HG03159 (cell line): Measurements from ENCODE around the gene KLHL11.
"Not testable (repeated sequence)": the region's sequence is repeated elsewhere in the genome, so short reads cannot be mapped to it uniquely, and the experiment has no call there.

Experiments used
- ATAC-seq: cut with Tn5 transposase; IDR thresholded peaks from one replicate; pipeline ENCODE4 v1.9.1; 2021; ENCODE audit warnings: mild to moderate bottlenecking, moderate library complexity; ENCODE audit not compliant: unreplicated experiment

The KLHL11 gene

DNA sequence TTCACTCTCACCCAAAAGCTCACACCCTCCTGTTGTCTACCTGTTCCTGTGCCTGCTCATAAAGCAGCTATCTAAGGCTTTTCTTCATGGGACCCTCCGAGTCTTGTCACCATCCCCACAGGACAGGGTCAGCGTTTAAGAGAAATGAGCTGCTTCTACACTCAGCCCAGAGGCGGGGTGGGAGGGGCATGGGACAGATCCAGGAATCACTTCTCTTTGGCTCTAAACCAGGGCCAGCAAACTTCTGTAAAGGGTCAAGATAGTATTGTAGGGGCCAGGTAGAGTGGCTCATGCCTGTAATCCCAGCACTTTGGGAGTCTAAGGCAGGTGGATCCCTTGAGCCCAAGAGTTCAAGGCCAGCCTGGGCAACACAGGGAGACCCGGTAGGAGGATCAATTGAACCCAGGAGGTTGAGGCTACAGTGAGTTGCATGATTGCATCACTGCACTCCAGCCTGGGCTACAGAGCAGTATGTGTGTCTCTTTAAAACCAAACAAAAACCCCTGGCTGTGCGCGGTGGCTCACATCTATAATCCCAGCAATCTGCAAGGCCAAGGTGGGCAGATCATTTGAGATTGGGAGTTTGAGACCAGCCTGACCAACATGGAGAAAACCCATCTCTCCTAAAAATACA, 23.2 kb upstream of the KLHL11 start:
- no peak for ATAC-seq

DNA sequence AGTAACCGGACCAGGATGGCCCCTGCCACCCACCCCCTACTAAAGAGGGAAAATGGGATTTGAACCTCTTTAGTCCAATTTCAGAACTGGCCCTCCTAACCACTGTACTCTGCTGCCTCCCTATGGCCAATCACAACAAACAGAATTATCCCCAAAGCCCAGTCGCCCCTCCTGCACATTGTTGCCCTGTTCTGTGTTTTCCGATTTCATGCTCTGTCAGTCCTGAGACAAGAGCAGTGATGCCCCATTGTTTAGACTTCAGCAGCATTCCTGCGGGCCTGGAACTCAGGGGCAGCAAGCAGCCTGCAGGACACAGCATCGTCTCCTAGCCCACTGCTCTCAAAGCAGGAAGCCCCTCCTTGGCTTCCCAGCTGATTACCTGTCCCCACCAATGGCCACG, 20.5 kb upstream of the KLHL11 start:
- no peak for ATAC-seq

DNA sequence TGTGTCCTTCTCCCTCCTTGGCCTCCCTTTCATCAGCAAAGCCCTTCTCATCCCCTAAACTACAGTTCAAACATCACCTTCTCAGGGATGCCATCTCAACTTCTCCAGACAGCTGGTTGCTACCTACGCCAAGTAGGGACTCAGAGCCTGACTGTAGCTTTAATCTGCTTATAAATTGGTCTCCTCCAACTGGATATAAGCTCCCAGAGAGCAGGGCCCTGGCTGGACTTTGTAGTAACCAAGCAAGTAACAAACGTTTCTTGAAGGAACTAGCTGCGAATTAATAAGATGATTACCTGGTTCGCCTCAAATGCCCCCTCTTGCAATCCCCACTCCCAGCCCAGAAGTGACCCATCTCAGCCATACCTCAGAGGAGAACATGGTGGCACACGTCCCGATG, 17.5 kb upstream of the KLHL11 start:
- ATAC-seq: no peak

DNA sequence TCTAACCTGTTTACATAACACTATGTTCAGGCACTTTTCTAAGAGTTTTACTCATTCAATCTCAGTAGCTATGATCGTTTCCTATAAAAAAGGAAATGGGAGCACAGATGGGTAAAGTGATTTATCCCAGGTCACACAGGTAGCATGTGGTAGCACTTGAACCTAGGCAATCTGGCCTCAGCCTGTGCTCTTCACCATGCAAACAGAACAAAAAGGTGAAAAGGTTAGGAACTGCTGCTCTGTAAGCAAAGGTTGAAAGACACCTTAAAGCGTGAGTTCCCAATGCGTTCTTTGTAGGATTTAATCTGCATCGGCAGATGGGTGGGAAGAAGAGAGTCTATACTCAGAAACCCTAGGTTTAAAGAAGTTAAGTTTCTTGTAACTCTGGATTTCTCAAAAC, 14.9 kb upstream of the KLHL11 start:
- ATAC-seq: no peak

DNA sequence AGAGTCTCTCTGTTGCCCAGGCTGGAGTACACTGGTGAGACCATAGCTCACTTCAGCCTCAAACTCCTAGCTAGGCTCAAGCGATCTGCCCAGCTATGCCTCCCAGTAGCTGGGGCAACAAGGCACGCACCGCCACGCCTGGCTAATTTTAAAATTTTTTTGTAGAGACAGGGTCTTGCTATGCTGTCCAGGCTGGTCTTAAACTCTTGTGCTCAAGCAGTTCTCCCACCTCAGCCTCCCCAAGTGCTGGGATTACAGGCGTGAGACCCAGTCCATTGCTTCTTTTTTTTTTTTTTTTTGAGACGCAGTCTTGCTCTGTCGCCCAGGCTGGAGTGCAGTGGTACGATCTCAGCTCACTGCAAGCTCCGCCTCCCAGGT, 9.1 kb upstream of the KLHL11 start:
- ATAC-seq: not testable (repeated sequence)

DNA sequence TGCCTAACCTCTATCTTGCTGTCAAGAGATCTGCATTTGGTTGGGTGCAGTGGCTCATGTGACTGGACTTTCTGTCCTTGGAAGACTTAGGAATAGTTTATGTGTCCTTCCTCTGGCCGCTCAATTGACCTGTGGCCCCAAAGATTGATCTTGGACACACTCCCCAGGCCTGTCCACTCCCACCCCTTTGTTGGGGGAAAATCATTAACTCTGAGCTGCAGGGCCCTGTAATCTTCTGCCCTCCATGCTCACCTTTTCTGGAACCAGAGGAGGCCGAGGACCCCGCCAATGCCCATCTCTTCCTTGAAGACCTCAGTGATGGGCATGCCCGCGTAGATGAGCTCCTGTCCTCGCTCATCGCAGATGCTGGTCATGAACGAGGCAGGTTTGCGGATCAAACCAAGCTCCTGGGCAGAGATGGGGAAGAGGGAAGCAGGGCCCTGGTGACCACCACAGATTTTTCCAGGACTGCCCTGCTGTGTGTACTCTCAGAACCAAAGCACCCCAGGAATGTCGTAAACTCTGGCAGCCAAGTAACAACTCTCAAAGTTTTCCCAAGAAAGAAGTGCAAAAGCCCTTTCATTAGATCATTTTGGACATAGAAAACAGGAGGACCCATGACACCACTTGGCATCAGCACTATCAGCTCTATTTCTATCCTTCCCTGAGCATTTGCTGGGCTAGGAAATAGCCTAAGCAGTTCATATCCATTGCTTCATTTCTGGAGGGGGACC, 8.5 kb upstream of the KLHL11 start:
- ATAC-seq: no peak

DNA sequence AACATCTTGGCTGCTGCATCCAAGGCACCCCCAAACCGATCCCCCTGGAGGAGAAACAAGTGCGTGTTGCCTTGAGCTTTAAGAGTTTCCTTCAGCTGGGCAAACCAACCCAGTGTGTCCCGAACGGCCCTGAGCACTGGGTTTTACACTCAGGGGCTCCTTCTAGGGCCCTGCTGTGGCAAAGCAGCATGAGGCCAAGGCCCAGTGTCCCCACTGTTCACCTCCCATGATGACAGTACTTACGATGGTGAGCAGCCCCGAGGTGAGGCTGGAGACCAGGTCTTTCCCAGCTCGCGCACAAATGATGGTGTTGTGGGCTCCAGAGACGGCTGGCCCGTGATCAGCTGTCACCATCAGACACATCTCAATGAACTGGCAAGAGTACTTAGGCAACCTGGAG, 6.6 kb upstream of the KLHL11 start:
- no peak for ATAC-seq

DNA sequence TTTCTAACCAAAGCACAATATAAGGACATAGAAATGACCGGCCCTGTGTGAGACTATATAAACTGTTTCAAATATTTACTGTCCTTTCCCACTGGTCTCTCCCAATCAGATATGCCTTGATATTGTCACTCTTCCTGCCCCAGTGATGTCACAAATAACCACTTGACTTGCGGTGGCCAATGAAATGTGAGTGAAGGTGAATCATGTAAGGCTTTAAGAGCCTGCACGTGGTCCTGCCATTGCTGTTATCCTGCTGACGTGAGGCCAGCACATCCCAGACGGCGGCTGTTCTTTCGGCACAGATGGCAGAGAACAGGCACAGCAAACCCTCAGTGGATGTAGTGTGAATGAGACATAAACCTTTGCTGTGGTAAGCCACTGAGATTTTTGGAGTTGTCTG, 5.4 kb upstream of the KLHL11 start:
- no peak for ATAC-seq

DNA sequence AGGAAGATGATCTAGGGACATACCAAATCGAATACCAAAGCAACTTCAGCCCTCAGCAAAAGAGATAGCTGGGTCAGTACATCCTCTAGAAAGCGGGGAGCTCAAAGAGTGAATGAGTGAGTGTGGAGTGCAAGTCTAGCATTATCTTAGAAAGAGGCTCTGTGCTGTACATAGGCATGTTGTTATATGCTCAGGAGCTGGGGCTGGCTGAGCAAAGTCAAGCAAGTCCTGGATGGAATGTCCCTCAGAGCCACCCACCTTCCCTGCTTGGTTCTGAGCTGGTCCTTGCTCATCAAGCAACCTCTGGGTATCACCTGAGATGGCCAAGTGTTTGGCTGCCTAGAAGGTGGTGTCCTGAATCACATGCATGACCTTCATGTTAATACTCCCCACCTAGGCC, 4.9 kb upstream of the KLHL11 start:
- no peak for ATAC-seq

DNA sequence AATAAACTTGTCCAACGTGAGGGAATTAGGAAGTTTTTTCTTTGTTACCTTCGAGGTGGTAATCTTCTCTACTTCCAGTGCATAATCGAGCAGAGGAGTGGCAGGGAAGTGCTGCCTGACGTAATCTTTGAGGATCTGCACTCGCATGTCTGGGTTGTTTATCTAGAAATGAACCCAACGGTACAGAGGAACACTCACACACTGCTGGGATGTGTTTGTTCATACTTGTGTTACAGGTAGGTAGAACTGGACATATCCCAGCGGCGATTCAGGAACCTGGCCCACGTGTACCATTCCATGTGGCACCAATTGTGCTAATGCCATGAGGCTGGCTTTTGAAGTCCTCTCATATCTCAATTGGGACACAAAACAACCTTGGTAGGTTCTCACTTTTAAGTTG, 4.2 kb upstream of the KLHL11 start:
- no peak for ATAC-seq

DNA sequence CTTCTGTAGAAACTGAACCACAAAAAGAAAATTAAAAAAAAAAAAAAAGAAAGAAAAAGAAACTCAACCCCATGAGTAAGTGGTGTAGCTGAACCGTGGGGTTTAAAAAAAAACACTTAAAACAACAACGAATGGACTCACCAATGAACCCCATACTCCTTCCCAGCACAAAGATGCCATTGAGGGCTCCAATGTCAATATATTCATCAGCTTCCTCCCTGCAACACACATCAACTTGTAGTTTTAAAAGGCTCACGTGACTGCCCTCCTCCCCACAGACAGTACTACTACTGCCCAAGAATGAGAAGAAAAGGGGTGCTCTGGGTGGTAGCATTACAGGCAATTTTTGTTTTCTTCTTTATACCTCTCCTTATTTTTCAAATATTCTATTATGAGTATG, 3.3 kb upstream of the KLHL11 start:
- no peak for ATAC-seq

DNA sequence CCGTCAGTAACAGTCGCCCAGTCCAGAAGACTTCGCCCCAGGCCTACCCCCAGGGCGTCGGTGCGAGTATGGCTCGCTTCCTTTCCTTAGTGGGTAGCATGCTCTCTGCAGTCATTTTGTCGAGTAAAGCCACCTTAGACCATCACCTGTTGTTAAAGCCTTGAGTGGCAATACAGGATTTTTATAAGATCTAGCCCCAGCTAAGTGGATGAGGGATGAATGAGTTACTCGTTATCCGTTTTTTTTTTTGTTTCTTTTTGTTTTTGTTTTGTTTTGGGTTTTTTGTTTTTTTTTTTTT, 322 bp upstream of the KLHL11 start:
- no peak for ATAC-seq

DNA sequence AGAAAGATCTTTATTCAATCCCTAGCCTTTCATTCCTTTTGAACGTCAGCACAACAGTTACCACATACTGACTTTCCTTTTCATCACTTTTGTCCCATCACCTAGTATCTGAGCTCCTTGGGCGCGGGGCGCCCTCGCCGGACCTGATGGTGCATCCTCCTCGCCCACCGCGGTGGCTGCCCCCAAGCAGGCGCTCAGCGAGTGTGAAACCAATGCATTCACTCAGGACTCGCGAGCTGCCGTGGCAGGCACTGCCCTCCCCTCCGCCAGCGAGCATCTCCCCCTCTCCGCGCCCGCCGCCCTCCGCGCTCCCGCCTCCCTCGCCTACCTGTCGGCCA, 756 bp downstream of the KLHL11 start:
- peak; percentile 28 for ATAC-seq

DNA sequence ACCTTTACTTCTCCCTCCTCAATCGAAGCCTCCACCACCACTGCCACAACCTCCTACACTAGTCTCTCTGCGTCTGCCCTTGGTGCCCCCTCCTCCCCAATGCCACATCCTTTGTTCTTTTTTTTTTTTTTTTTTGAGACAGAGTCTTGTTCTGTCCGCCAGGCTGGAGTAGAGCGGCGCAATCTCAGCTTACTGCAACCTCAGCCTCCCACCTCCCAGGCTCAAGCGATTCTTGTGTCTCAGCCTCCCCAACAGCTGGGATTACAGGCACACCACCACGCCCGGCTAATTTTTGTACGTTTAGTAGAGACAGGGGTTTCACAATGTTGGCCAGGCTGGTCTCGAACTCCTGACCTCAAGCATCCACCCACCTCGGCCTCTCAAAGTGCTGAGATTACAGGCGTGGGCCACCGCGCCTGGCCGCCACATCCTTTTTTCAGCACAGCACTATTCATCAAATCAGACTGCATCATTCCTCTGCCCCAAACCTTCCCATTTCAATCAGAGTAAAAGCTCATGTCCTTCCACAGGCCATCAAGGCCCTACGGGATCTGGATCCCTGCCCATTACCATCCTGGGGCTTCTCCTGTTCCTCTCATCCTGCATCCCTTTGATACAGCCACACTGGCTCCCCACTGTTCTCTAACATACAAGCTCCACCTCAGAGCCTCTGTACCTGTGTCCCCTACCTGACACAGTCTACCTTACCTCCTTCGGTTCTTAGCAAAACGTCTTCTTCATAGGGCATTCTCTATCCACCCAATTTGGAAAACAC, 2.0 kb downstream of the KLHL11 start:
- no peak for ATAC-seq

DNA sequence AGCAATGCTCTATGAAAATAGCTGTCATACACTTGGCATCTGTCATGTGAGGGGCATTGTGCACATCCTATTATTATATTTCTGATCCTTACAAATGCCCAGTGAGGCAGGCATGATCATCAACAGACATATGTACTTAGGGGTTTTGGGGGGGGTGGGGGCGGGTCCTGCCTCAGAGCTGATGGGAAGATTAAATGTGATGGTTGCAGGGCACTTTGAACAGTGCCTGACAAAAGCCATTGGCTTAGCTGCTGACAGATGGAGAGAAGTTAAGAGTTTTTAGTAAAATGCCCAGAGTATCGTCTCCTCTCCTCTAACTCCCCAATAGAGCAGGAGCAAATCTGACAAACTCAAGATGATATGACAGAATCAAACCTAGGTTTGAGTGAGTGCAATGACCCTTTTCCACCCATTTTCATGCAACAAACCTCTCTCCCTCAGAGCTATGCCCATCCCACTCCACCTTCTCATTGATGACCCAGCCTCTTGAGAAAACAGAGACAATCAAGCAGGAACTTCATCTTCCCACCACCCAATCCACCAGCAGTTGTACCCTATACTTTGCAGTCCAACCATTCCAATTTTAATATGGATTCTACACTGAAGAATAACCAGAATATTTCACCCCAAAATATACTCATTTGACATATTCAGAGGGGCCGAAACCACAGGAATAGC, 4.8 kb downstream of the KLHL11 start:
- ATAC-seq: no peak

DNA sequence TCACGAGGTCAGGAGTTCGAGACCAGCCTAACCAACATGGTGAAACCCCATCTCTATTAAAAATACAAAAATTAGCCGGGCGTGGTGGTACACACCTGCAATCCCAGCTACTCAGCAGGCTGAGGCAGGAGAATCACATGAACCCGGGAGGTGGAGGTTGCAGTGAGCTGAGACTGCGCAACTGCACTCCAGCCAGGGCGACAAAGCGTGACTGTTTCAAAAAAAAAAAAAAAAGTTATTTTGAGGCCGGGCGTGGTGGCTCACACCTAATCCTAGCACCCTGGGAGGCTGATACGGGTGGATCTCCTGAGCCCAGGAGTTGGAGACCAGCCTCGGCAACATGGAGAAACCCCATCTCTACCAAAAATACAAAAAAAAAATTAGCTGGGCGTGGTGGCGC, 13.8 kb downstream of the KLHL11 start:
- not testable (repeated sequence) for ATAC-seq

DNA sequence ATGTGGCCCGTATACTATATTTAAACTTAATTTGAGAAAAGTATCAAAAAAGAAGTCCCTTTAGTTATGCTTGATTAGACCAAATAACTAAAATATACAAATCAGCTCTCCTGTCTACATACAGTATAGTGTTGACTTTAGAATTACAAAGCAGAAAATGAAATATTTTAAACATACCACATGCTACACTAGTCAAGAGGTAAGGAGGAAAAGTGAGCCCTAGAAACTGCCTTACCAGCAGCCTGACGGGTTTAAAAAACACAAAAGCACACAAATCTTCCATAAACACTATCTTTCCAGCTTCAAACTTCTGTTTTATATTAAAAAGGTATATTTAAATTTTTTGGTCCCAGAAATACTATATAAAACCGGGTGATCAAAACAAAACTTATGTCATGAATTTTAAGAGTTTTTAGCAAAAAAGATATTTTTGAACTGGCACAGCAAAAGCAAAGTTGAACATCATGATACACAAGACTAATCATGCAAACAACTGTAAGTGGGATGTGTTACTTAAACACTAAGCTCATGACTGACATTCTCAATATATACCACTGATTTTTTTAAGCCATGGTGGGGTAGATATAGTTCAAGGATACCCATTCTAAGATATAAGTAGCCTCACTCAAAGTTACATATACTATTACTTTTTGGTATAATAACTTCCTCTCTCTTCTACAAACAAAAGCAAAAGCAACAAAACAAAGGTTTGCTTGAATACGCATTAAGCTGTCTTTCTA, 15.8 kb downstream of the KLHL11 start:
- ATAC-seq: no peak

DNA sequence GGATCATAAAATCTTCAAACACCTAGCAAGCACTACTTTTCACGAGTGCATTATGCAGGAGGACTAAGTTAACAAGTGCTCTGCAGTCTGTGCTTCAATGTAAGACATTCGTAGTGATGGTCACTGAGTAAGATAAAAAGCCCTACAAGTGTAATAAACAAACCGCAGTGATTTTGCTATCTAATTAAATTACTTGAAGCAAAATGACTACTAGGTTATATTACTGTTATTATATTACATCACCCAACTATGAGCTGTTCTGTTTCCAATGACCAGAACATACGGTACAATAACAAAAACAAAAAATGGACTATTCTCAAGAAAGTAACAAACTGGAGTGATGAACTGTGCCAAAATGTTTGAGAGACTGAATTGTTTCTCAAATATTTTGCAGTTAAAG, 16.4 kb downstream of the KLHL11 start:
- ATAC-seq: no peak

DNA sequence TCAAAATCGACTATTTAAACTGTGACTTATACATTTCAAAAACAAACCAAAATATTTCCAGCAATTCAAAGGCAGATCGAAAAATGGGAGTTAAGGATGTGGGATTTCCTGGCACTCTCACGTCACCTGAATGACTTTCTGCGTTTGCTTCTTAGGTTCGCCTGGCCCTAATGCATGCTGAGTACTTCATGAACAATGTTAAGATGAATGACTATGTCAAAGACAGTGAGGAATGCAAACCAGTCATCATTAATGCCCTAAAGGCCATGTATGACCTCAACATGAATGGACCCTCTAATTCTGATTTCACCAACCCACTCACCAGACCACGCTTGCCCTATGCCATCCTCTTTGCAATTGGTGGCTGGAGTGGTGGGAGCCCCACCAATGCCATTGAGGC, 20.3 kb downstream of the KLHL11 start:
- ATAC-seq: no peak

DNA sequence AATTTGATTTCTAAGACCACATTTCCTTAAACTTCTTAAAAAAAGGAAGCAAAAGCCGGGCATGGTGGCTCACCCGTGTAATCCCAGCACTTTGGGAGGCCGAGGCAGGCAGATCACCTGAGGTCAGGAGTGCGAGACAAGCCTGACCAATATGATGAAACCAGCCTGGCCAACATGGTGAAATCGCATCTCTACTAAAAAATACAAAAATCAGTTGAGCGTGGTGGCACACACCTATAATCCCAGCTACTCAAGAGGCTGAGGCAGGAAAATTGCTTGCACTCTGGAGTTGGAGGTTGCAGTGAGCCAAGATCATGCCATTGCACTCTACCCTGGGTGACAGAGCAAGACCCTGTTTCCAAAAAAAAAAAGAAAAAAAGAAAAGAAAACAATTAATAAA, 24.4 kb downstream of the KLHL11 start:
- not testable (repeated sequence) for ATAC-seq

DNA sequence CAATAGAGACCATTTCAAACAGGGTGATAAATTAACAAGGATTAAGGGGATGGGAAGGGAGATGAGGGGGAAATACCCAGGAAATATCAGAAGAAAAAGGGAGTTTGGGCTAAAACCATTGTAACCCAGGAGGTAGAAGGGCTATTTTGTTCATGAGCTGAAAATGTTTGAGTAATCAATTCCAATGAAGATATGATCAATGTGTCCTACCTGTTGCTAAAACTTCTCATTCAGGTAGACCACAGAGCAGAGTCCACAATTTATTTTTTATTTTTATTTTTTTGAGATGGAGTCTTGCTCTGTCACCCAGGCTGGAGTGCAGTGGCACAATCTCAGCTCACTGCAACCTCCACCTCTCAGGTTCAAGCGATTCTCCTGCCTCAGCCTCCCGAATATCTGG, 25.8 kb downstream of the KLHL11 start:
- ATAC-seq: not testable (repeated sequence)
